GM21360 (cell line): ENCODE results near the gene RPRD2.
A peak's percentile ranks its signal among the peaks of the same experiment; 100 is the strongest.

Experiments used
- ATAC-seq: cut with Tn5 transposase; IDR thresholded peaks from one replicate; pipeline ENCODE4 v1.9.1; 2021; ENCODE audit warnings: mild to moderate bottlenecking, moderate library complexity; ENCODE audit not compliant: unreplicated experiment

The RPRD2 gene

GRCh38 chr1:150466964-150467363 lies 103.0 kb downstream of the RPRD2 start:
- no peak for ATAC-seq

- no peak for ATAC-seq
These were observed 105.3 kb downstream of the RPRD2 start for GRCh38 chr1:150469291-150469690.

GRCh38 chr1:150472601-150473200 lies 108.8 kb downstream of the RPRD2 start:
- no peak for ATAC-seq

- no peak for ATAC-seq
These were observed 109.7 kb downstream of the RPRD2 start for GRCh38 chr1:150473659-150474058.

GRCh38 chr1:150474869-150475268 lies 110.9 kb downstream of the RPRD2 start:
- no peak for ATAC-seq

- ATAC-seq, result no peak
These were observed 112.8 kb downstream of the RPRD2 start for GRCh38 chr1:150476754-150477153.

- no peak for ATAC-seq
These were observed 113.4 kb downstream of the RPRD2 start for GRCh38 chr1:150477320-150477719.

GRCh38 chr1:150477733-150478132 lies 113.8 kb downstream of the RPRD2 start:
- no peak for ATAC-seq

GRCh38 chr1:150479370-150479769 lies 115.4 kb downstream of the RPRD2 start:
- ATAC-seq, result no peak

GRCh38 chr1:150479927-150480352 lies 116.0 kb downstream of the RPRD2 start:
- ATAC-seq, result no peak

- ATAC-seq, result no peak
These were observed 120.5 kb downstream of the RPRD2 start for GRCh38 chr1:150484431-150484830.

- ATAC-seq, result no peak
These were observed 120.9 kb downstream of the RPRD2 start for GRCh38 chr1:150484861-150485260.

GRCh38 chr1:150486966-150487762 lies 123.2 kb downstream of the RPRD2 start, which contains the start of gene TARS2:
Gene TARS2, plus strand, starts transcription at chr1:150487419. Its CDS starts 32 bp downstream, at chr1:150487451.
- peak; percentile 96 for ATAC-seq

- ATAC-seq, result no peak
These were observed 123.8 kb downstream of the RPRD2 start for GRCh38 chr1:150487763-150488115.

- no peak for ATAC-seq
These were observed 129.2 kb downstream of the RPRD2 start for GRCh38 chr1:150493175-150493574.

GRCh38 chr1:150498342-150498741 lies 134.4 kb downstream of the RPRD2 start:
- ATAC-seq, result no peak

GRCh38 chr1:150505431-150505830 lies 141.5 kb downstream of the RPRD2 start:
- no peak for ATAC-seq

- ATAC-seq, result no peak
These were observed 144.2 kb downstream of the RPRD2 start, which contains the start of gene ECM1 for GRCh38 chr1:150507912-150508864. Gene ECM1, plus strand, starts transcription at chr1:150508109. Its CDS starts 101 bp downstream, at chr1:150508210.

GRCh38 chr1:150508982-150509381 lies 145.0 kb downstream of the RPRD2 start:
- ATAC-seq, result no peak

GRCh38 chr1:150511551-150511950 lies 147.6 kb downstream of the RPRD2 start:
- ATAC-seq, result no peak

- no peak for ATAC-seq
These were observed 148.2 kb downstream of the RPRD2 start for GRCh38 chr1:150511985-150512660.
